ENCODE results near the gene HYCC1.

HYCC1 gene

GRCh38 chr7:22997871-22998518 is 15.9 kb downstream of the HYCC1 start:
- DNase-seq (ENCODE audit: low read depth): no peak
- TF ChIP-seq CTCF (IDR thresholded peaks at IDR 0.05; ENCODE audit: low read depth, low read length, missing control alignments): no peak
- no peak overlapping the region for H3K4me3 ChIP-seq (ENCODE audit: low read depth, low read length)
- in situ Hi-C loops (cut with HindIII; ENCODE audit: low sequenced_read_pairs): loop anchor here (25.0 kb wide), 1 partner anchor 136 kb away; no protein-coding TSS in a partner anchor

GRCh38 chr7:22996470-22996869 is 17.5 kb downstream of the HYCC1 start:
- no peak for DNase-seq (ENCODE audit: low read depth)
- TF ChIP-seq CTCF (IDR thresholded peaks at IDR 0.05; ENCODE audit: low read depth, low read length, missing control alignments): no peak
- in situ Hi-C loops (cut with HindIII; ENCODE audit: low sequenced_read_pairs): loop anchor here (25.0 kb wide), 1 partner anchor 134 kb away; no protein-coding TSS in a partner anchor

GRCh38 chr7:22995011-22995410 is 18.9 kb downstream of the HYCC1 start:
- no peak overlapping the region for H3K4me3 ChIP-seq (ENCODE audit: low read depth, low read length)
- in situ Hi-C loops (cut with HindIII; ENCODE audit: low sequenced_read_pairs): loop anchor here (25.0 kb wide), 1 partner anchor 133 kb away; no protein-coding TSS in a partner anchor
- DNase-seq (ENCODE audit: low read depth): no peak
- no peak for TF ChIP-seq CTCF (IDR thresholded peaks at IDR 0.05; ENCODE audit: low read depth, low read length, missing control alignments)

More at GRCh38 chr7:22996470-22996869, 17.5 kb downstream of the HYCC1 start:
- H3K4me3 ChIP-seq (ENCODE audit: low read depth, low read length): no peak overlapping the region

GRCh38 chr7:22992874-22993840 is 20.8 kb downstream of the HYCC1 start:
- no peak for TF ChIP-seq CTCF (IDR thresholded peaks at IDR 0.05; ENCODE audit: low read depth, low read length, missing control alignments)
- no peak for DNase-seq (ENCODE audit: low read depth)
- H3K4me3 ChIP-seq (ENCODE audit: low read depth, low read length): no peak overlapping the region
- in situ Hi-C loops (cut with HindIII; ENCODE audit: low sequenced_read_pairs): loop anchor here (25.0 kb wide), 1 partner anchor 131 kb away; no protein-coding TSS in a partner anchor

GRCh38 chr7:22990588-22990949 is 23.4 kb downstream of the HYCC1 start:
- in situ Hi-C loops (cut with HindIII; ENCODE audit: low sequenced_read_pairs): loop anchor here (25.0 kb wide), 1 partner anchor 128 kb away; no protein-coding TSS in a partner anchor
- H3K4me3 ChIP-seq (ENCODE audit: low read depth, low read length): no peak overlapping the region
- TF ChIP-seq CTCF (IDR thresholded peaks at IDR 0.05; ENCODE audit: low read depth, low read length, missing control alignments): no peak
- DNase-seq (ENCODE audit: low read depth): peak; percentile 42

Data from astrocyte of the cerebellum (primary cell).